B cell (primary cell): ENCODE measurements around the gene SPTLC2.

Experiments
- CTCF ChIP-seq: fragments of 200-600 bp; IDR thresholded peaks from one replicate; pipeline ENCODE4 v1.8.0; 2022; ENCODE audit warnings: antibody characterized with exemption, mild to moderate bottlenecking
- EZH2 ChIP-seq: IDR thresholded peaks from 2 replicates; pipeline ENCODE4 v1.6.1; 2012; ENCODE audit warnings: borderline replicate concordance, low read depth, mild to moderate bottlenecking, moderate library complexity, low read length; ENCODE audit not compliant: insufficient read depth, poor library complexity, severe bottlenecking

GRCh38 chr14:77559381-77559780 lies 57.1 kb downstream of the SPTLC2 start:
- no peak for TF ChIP-seq CTCF
- no peak for TF ChIP-seq EZH2
